BJ (cell line): Measurements from ENCODE around the gene ELL. TPM values are rescaled to one million over a fixed set of nuclear protein-coding genes. Genes with fewer than 3 reads are reported as not detected.

ENCODE experiments used
- CTCF ChIA-PET: fragments of 350-600 bp; formaldehyde crosslinking; extraction: SDS; loops from one replicate; lab custom pipeline; 2021; ENCODE audit warnings: antibody characterized with exemption, inconsistent platforms; lab: Yijun Ruan, JAX
- POLR2A ChIA-PET: fragments of 300-600 bp; sonication (Branson Sonifier 250); formaldehyde crosslinking; extraction: SDS; loops from one replicate; lab custom pipeline; 2021; ENCODE audit warnings: antibody characterized with exemption; lab: Charles Lee
- DNase-seq: peaks from one replicate; pipeline ENCODE4 v3.0.0-alpha.2; 2011; ENCODE audit warnings: low read depth
- H3K27me3 ChIP-seq: 2 replicates; pipeline ENCODE4 v1.6.0; 2011; ENCODE audit warnings: low read length; ENCODE audit not compliant: control insufficient read depth, insufficient read depth
- H3K36me3 ChIP-seq: 2 replicates; pipeline ENCODE4 v1.5.1; 2011; ENCODE audit warnings: low read length; ENCODE audit not compliant: control insufficient read depth, insufficient read depth
- H3K4me3 ChIP-seq: 2 replicates; pipeline ENCODE4 v1.5.1; 2011; ENCODE audit warnings: low read depth, mild to moderate bottlenecking, control low read depth, low read length
- CTCF ChIP-seq: IDR thresholded peaks from 2 replicates; pipeline ENCODE4 v1.5.1; 2011; ENCODE audit warnings: low read depth, mild to moderate bottlenecking, control low read depth, inconsistent platforms, low read length, moderate library complexity; ENCODE audit not compliant: insufficient read depth
- polyA plus RNA-seq: library from polyadenylated mRNA; depleted of rRNA; stranded (reverse); fragments of >200 nt; gene quantifications from 2 replicates; pipeline ENCODE4 v1.2.3, GENCODE V29; 2011

The ELL gene
- polyA plus RNA-seq, 1 experiment = 10.2 TPM

GRCh38 chr19:18489627-18490184, 32.2 kb downstream of the ELL start:
- Histone ChIP-seq H3K36me3 (peaks cover 8% of the 10 kb centered on the region), H3K4me3 (no peak overlapping the region), H3K27me3 (no peaks in the 10 kb centered on the region)
- DNase-seq = no peak
- ChIA-PET POLR2A (no interaction called here), CTCF (interaction anchor here (1.1 to 1.5 kb wide), 3 partner anchors 10 to 39 kb away, joined by 4 to 6 read pairs (median 5); no protein-coding TSS in a partner anchor)
- TF ChIP-seq CTCF = no peak

GRCh38 chr19:18488838-18489626, 32.8 kb downstream of the ELL start:
- TF ChIP-seq CTCF = peak; percentile 28; the same call in 1 of the 2 replicates
- H3K36me3 ChIP-seq = peaks cover 8% of the 10 kb centered on the region
- no peak for DNase-seq
- CTCF ChIA-PET = interaction anchor here (0.6 to 1.6 kb wide), 10 partner anchors 9 to 39 kb away, joined by 3 to 6 read pairs (median 4); no protein-coding TSS in a partner anchor
- POLR2A ChIA-PET = no interaction called here
- no peaks in the 10 kb centered on the region for H3K27me3 ChIP-seq
- no peak overlapping the region for H3K4me3 ChIP-seq

- ChIA-PET CTCF (interaction anchor here (0.6 to 1.6 kb wide), 8 partner anchors 8 to 37 kb away, joined by 3 to 6 read pairs (median 4); no protein-coding TSS in a partner anchor), POLR2A (no interaction called here)
- DNase-seq = no peak
These were observed 33.5 kb downstream of the ELL start for GRCh38 chr19:18488403-18488723.

GRCh38 chr19:18487576-18488402, 34.1 kb downstream of the ELL start:
- Histone ChIP-seq H3K36me3 (peaks cover 8% of the 10 kb centered on the region), H3K27me3 (no peaks in the 10 kb centered on the region), H3K4me3 (no peak overlapping the region)
- DNase-seq = no peak
- no peak for TF ChIP-seq CTCF
- ChIA-PET CTCF (interaction anchor here (0.6 to 1.6 kb wide), 8 partner anchors 10 to 37 kb away, joined by 3 to 5 read pairs (median 4); no protein-coding TSS in a partner anchor), POLR2A (no interaction called here)

More at GRCh38 chr19:18488403-18488723, 33.5 kb downstream of the ELL start:
- no peaks in the 10 kb centered on the region for H3K27me3 ChIP-seq
- no peak overlapping the region for H3K4me3 ChIP-seq
- H3K36me3 ChIP-seq = peaks cover 8% of the 10 kb centered on the region
- TF ChIP-seq CTCF = peak; percentile 53
